ENCODE data around the gene CCL23.

The CCL23 gene, protein sequence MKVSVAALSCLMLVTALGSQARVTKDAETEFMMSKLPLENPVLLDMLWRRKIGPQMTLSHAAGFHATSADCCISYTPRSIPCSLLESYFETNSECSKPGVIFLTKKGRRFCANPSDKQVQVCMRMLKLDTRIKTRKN

GRCh38 chr17:36017799-36018198, at the start of gene CCL23:
Gene CCL23, minus strand, starts transcription at chr17:36017972. Its CDS starts 75 bp downstream, at chr17:36017897.
- no peaks in the 10 kb centered on the region for H3K36me3 ChIP-seq (ENCODE audit: control insufficient read depth in 2 of 2, insufficient read depth in 2 of 2, low read length in 2 of 2)
- no peak within 1 kb of the TSS for H3K4me3 ChIP-seq (ENCODE audit: low read length in 2 of 2)
- H3K4me1 ChIP-seq (ENCODE audit: control insufficient read depth, insufficient read depth, low read length) = no peaks in the 10 kb centered on the region
- no peak within 1 kb of the TSS for H3K9ac ChIP-seq (ENCODE audit: low read length in 2 of 2)
- H3K27ac ChIP-seq (ENCODE audit: low read length) = no peak within 1 kb of the TSS
- H3K9me3 ChIP-seq (ENCODE audit: control insufficient read depth in 2 of 2, low read length in 2 of 2) = no peaks in the 10 kb centered on the region
- peaks cover 0 to 3% of the 10 kb centered on the region in 2 donors for H3K27me3 ChIP-seq (ENCODE audit: control insufficient read depth in 1 of 2, insufficient read depth in 2 of 2, low read length in 2 of 2)

DNA sequence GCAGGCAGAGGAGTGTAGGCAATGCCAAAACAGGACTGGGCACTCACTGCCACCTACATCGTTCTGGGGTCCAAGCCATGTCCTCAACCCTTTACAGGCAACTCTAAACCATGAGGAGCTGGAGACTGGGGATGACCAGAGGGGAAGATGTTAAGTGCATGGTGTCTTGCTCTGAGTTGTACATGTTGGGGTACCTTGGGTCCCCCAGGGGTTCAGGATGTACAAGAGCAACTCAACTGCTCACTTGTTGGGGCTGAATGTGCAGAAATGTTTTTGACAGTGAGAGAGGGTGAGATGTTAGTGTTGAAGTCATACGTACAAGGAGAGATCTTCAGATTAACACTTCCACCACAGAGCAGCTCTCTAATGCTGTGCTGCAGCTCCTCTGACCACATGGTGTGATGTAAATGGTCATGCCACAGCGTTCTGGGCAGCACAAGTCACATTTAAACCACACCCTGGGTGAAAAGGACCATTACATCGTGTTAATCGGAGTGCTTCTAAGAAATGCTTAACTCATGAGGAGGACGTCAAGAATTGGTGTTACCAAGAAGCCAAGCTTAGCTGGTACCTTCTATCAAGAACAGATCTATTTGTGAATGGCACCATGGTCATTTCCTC, 48.7 kb upstream of the CCL23 start:
- H3K36me3 ChIP-seq (ENCODE audit: control insufficient read depth in 2 of 2, insufficient read depth in 2 of 2, low read length in 2 of 2) = no peaks in the 10 kb centered on the region
- H3K9me3 ChIP-seq (ENCODE audit: control insufficient read depth in 2 of 2, low read length in 2 of 2) = peaks cover 0 to 3% of the 10 kb centered on the region in 2 donors
- no peak overlapping the region for H3K9ac ChIP-seq (ENCODE audit: low read length in 2 of 2)
- H3K4me1 ChIP-seq (ENCODE audit: control insufficient read depth, insufficient read depth, low read length) = no peaks in the 10 kb centered on the region
- H3K4me3 ChIP-seq (ENCODE audit: low read length in 2 of 2) = no peak overlapping the region
- no peak overlapping the region for H3K27ac ChIP-seq (ENCODE audit: low read length)
- H3K27me3 ChIP-seq (ENCODE audit: control insufficient read depth in 1 of 2, insufficient read depth in 2 of 2, low read length in 2 of 2) = peaks cover 0 to 3% of the 10 kb centered on the region in 2 donors

DNA sequence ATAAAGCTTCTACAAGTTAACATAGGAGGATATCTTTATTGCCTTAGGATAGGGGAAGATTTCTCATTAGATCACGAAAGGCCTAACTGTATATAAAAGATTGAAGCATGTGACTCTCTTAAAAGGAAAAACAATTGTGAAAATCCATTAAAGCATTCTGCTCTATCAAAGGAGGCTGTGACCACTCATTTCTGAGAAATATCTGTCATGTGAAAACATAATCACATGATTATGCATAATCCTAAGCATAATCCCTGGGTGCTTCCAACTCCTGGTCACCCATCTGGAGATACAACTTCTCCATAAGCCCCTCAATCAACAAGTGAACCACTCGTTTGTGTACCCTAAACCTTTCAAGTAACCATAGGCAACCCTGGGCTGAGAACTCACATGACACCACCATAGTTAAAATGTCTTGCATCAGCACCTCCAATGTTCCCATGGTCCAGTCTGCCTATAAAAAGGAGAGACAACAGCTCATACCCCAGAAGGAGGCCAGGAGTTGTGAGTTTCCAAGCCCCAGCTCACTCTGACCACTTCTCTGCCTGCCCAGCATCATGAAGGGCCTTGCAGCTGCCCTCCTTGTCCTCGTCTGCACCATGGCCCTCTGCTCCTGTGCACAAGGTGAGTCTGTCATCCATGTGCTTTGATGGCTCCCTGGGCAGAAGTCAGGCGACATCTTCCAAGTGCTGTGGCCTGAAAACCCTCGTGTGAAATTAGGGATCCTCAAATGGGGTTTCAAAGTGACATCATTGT, 46.2 kb upstream of the CCL23 start, which contains the start of gene CCL18:
Gene CCL18 (plus strand): TSS at position 487 of the 756 bp plus-strand sequence. CDS start 71 bp downstream, at position 558.
- Histone ChIP-seq H3K4me3 (ENCODE audit: low read length in 2 of 2) (no peak within 1 kb of the TSS), H3K36me3 (ENCODE audit: control insufficient read depth in 2 of 2, insufficient read depth in 2 of 2, low read length in 2 of 2) (no peaks in the 10 kb centered on the region), H3K27ac (ENCODE audit: low read length) (no peak within 1 kb of the TSS), H3K9ac (ENCODE audit: low read length in 2 of 2) (no peak within 1 kb of the TSS), H3K9me3 (ENCODE audit: control insufficient read depth in 2 of 2, low read length in 2 of 2) (peaks cover 0 to 3% of the 10 kb centered on the region in 2 donors), H3K27me3 (ENCODE audit: control insufficient read depth in 1 of 2, insufficient read depth in 2 of 2, low read length in 2 of 2) (peaks cover 0 to 3% of the 10 kb centered on the region in 2 donors), H3K4me1 (ENCODE audit: control insufficient read depth, insufficient read depth, low read length) (no peaks in the 10 kb centered on the region)

GRCh38 chr17:36060816-36061215, 43.0 kb upstream of the CCL23 start:
- Histone ChIP-seq H3K27me3 (ENCODE audit: control insufficient read depth in 1 of 2, insufficient read depth in 2 of 2, low read length in 2 of 2) (peaks cover 0 to 2% of the 10 kb centered on the region in 2 donors), H3K9ac (ENCODE audit: low read length in 2 of 2) (no peak overlapping the region), H3K9me3 (ENCODE audit: control insufficient read depth in 2 of 2, low read length in 2 of 2) (peaks cover 0 to 3% of the 10 kb centered on the region in 2 donors), H3K4me3 (ENCODE audit: low read length in 2 of 2) (no peak overlapping the region), H3K27ac (ENCODE audit: low read length) (no peak overlapping the region), H3K36me3 (ENCODE audit: control insufficient read depth in 2 of 2, insufficient read depth in 2 of 2, low read length in 2 of 2) (no peaks in the 10 kb centered on the region), H3K4me1 (ENCODE audit: control insufficient read depth, insufficient read depth, low read length) (no peaks in the 10 kb centered on the region)

- Histone ChIP-seq H3K4me3 (ENCODE audit: low read length in 2 of 2) (no peak overlapping the region), H3K36me3 (ENCODE audit: control insufficient read depth in 2 of 2, insufficient read depth in 2 of 2, low read length in 2 of 2) (no peaks in the 10 kb centered on the region), H3K9me3 (ENCODE audit: control insufficient read depth in 2 of 2, low read length in 2 of 2) (no peaks in the 10 kb centered on the region)
Measured at GRCh38 chr17:36059406-36059805, 41.6 kb upstream of the CCL23 start.

DNA sequence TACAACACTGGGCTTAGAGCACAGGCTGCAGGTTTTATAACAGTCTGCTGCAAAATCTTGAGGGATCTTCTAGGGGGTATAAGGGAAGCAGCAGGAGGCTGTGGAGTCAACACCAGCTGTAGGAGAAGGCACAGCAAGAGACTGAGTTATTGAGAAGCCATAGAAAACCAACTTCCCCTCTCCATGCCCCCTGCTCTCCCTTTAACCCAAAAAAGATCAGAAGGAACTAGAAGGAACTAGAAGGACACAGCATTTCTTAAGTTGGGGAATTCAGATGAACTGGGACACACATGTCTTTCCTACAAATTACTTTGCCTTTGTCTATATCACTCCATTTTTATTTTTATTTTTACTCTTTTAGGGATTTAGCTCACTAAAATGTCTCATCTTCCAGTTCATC, 40.1 kb upstream of the CCL23 start:
- Histone ChIP-seq H3K36me3 (ENCODE audit: control insufficient read depth in 2 of 2, insufficient read depth in 2 of 2, low read length in 2 of 2) (no peaks in the 10 kb centered on the region), H3K9ac (ENCODE audit: low read length in 2 of 2) (no peak overlapping the region), H3K27me3 (ENCODE audit: control insufficient read depth in 1 of 2, insufficient read depth in 2 of 2, low read length in 2 of 2) (peaks cover 0 to 2% of the 10 kb centered on the region in 2 donors), H3K4me1 (ENCODE audit: control insufficient read depth, insufficient read depth, low read length) (no peaks in the 10 kb centered on the region), H3K27ac (ENCODE audit: low read length) (no peak overlapping the region), H3K4me3 (ENCODE audit: low read length in 2 of 2) (no peak overlapping the region), H3K9me3 (ENCODE audit: control insufficient read depth in 2 of 2, low read length in 2 of 2) (no peaks in the 10 kb centered on the region)

More at GRCh38 chr17:36059406-36059805, 41.6 kb upstream of the CCL23 start:
- H3K9ac ChIP-seq (ENCODE audit: low read length in 2 of 2) = no peak overlapping the region
- H3K27me3 ChIP-seq (ENCODE audit: control insufficient read depth in 1 of 2, insufficient read depth in 2 of 2, low read length in 2 of 2) = peaks cover 0 to 2% of the 10 kb centered on the region in 2 donors
- no peak overlapping the region for H3K27ac ChIP-seq (ENCODE audit: low read length)
- H3K4me1 ChIP-seq (ENCODE audit: control insufficient read depth, insufficient read depth, low read length) = no peaks in the 10 kb centered on the region

DNA sequence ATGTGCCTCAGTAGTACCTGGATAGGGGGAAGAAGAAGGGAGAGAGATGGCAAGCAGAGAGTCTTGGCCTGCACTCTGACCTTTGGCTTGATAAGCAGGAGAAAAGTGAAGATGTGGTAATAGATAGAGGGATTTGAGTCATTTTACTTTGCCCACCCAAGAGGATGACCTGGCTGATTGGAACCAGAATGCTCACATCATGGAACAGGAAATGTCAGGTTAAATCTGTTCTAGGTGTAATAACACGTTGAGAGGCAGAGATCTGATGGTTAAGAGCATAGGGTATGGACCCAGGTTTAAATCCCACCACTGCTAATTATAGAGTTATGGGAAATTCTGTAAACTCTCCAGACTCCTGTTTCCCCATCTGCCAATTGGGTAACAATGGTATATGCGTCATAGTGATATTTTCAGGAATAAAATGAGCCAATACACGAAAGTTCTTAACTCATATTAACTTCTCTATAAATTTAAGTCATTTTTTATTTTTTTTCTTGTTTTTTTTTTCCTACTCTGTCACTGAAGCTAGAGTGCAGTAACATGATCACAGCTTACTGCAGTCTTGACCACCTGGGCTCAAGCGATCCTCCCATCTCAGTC, 38.2 kb upstream of the CCL23 start:
- Histone ChIP-seq H3K4me3 (ENCODE audit: low read length in 2 of 2) (no peak overlapping the region), H3K27ac (ENCODE audit: low read length) (no peak overlapping the region), H3K9ac (ENCODE audit: low read length in 2 of 2) (no peak overlapping the region), H3K36me3 (ENCODE audit: control insufficient read depth in 2 of 2, insufficient read depth in 2 of 2, low read length in 2 of 2) (no peaks in the 10 kb centered on the region), H3K27me3 (ENCODE audit: control insufficient read depth in 1 of 2, insufficient read depth in 2 of 2, low read length in 2 of 2) (peaks cover 0 to 2% of the 10 kb centered on the region in 2 donors), H3K9me3 (ENCODE audit: control insufficient read depth in 2 of 2, low read length in 2 of 2) (no peaks in the 10 kb centered on the region), H3K4me1 (ENCODE audit: control insufficient read depth, insufficient read depth, low read length) (no peaks in the 10 kb centered on the region)

GRCh38 chr17:36055171-36055570, 37.4 kb upstream of the CCL23 start:
- H3K27me3 ChIP-seq (ENCODE audit: control insufficient read depth in 1 of 2, insufficient read depth in 2 of 2, low read length in 2 of 2) = peaks cover 0 to 2% of the 10 kb centered on the region in 2 donors
- H3K36me3 ChIP-seq (ENCODE audit: control insufficient read depth in 2 of 2, insufficient read depth in 2 of 2, low read length in 2 of 2) = no peaks in the 10 kb centered on the region
- H3K4me1 ChIP-seq (ENCODE audit: control insufficient read depth, insufficient read depth, low read length) = no peaks in the 10 kb centered on the region
- no peak overlapping the region for H3K9ac ChIP-seq (ENCODE audit: low read length in 2 of 2)
- H3K9me3 ChIP-seq (ENCODE audit: control insufficient read depth in 2 of 2, low read length in 2 of 2) = no peaks in the 10 kb centered on the region
- no peak overlapping the region for H3K4me3 ChIP-seq (ENCODE audit: low read length in 2 of 2)
- H3K27ac ChIP-seq (ENCODE audit: low read length) = no peak overlapping the region

- Histone ChIP-seq H3K9ac (ENCODE audit: low read length in 2 of 2) (no peak overlapping the region), H3K4me3 (ENCODE audit: low read length in 2 of 2) (no peak overlapping the region), H3K4me1 (ENCODE audit: control insufficient read depth, insufficient read depth, low read length) (no peaks in the 10 kb centered on the region), H3K27me3 (ENCODE audit: control insufficient read depth in 1 of 2, insufficient read depth in 2 of 2, low read length in 2 of 2) (no peaks in the 10 kb centered on the region), H3K9me3 (ENCODE audit: control insufficient read depth in 2 of 2, low read length in 2 of 2) (peaks cover 4 to 6% of the 10 kb centered on the region in 2 donors), H3K27ac (ENCODE audit: low read length) (no peak overlapping the region), H3K36me3 (ENCODE audit: control insufficient read depth in 2 of 2, insufficient read depth in 2 of 2, low read length in 2 of 2) (no peaks in the 10 kb centered on the region)
Measured at GRCh38 chr17:36049643-36050042, 31.9 kb upstream of the CCL23 start.

- no peaks in the 10 kb centered on the region for H3K27me3 ChIP-seq (ENCODE audit: control insufficient read depth in 1 of 2, insufficient read depth in 2 of 2, low read length in 2 of 2)
- no peak overlapping the region for H3K9ac ChIP-seq (ENCODE audit: low read length in 2 of 2)
- H3K27ac ChIP-seq (ENCODE audit: low read length) = no peak overlapping the region
- H3K4me3 ChIP-seq (ENCODE audit: low read length in 2 of 2) = no peak overlapping the region
- H3K9me3 ChIP-seq (ENCODE audit: control insufficient read depth in 2 of 2, low read length in 2 of 2) = peaks cover 4 to 6% of the 10 kb centered on the region in 2 donors
- no peaks in the 10 kb centered on the region for H3K36me3 ChIP-seq (ENCODE audit: control insufficient read depth in 2 of 2, insufficient read depth in 2 of 2, low read length in 2 of 2)
- H3K4me1 ChIP-seq (ENCODE audit: control insufficient read depth, insufficient read depth, low read length) = no peaks in the 10 kb centered on the region
Measured at GRCh38 chr17:36048066-36048465, 30.3 kb upstream of the CCL23 start.

Measured in stomach smooth muscle (tissue), 2 donors.